Activated naive CD8-positive, alpha-beta T cell treated with anti-CD3 and anti-CD28 coated beads, Interleukin-2, amount 10 ng/mL, durations not matched to agents 7 days and 5 days (primary cell): ENCODE data around the gene GPR89A. TPM values are rescaled to one million over a fixed set of nuclear protein-coding genes. Genes with fewer than 3 reads are reported as not detected.
A peak's percentile ranks its signal among the peaks of the same experiment; 100 is the strongest.
"Not testable (repeated sequence)": the region's sequence is repeated elsewhere in the genome, so short reads cannot be mapped to it uniquely, and the experiment has no call there.

Experiments used
- ATAC-seq: fragments of 150-1000 bp; cut with Tn5 transposase; one replicate; pipeline ENCODE4 v1.10.0; 2021; ENCODE audit warnings: low read depth, moderate library complexity
- POLR2A ChIA-PET: fragments of 350-600 bp; sonication (Branson Sonifier 250); formaldehyde crosslinking; loops from one replicate; lab custom pipeline; 2021; ENCODE audit warnings: antibody characterized with exemption; lab: Charles Lee
- DNase-seq: peaks from one replicate; pipeline ENCODE4 v3.0.0; 2021
- H3K27ac Mint-ChIP-seq: one replicate; pipeline ENCODE4 v1.8.0; 2022; ENCODE audit warnings: mild to moderate bottlenecking, mixed read lengths
- H3K27me3 Mint-ChIP-seq: one replicate; pipeline ENCODE4 v1.8.0; 2022; ENCODE audit warnings: mild to moderate bottlenecking, moderate library complexity, mixed read lengths
- H3K36me3 Mint-ChIP-seq: one replicate; pipeline ENCODE4 v1.8.0; 2021; ENCODE audit warnings: mild to moderate bottlenecking, mixed read lengths
- H3K4me1 Mint-ChIP-seq: one replicate; pipeline ENCODE4 v1.8.0; 2021; ENCODE audit warnings: mixed read lengths
- H3K4me3 Mint-ChIP-seq: one replicate; pipeline ENCODE4 v1.8.0; 2022; ENCODE audit warnings: mild to moderate bottlenecking, moderate library complexity, mixed read lengths
- H3K9me3 Mint-ChIP-seq: one replicate; pipeline ENCODE4 v1.8.0; 2021; ENCODE audit warnings: mixed read lengths
- total RNA-seq, 2 experiments: library from RNA; stranded (reverse); gene quantifications; one replicate each; pipeline ENCODE4 v1.2.3, GENCODE V29; 2021

GPR89A gene
- total RNA-seq, result 10 to 100 TPM; 33.1 to 36.6 TPM

- H3K27me3 Mint-ChIP-seq, H3K9me3 Mint-ChIP-seq, POLR2A ChIA-PET, H3K36me3 Mint-ChIP-seq: not testable (repeated sequence)
- ATAC-seq, result peak; percentile 99
- Mint-ChIP-seq H3K4me1 (peaks cover 14% of the 10 kb centered on the region), H3K27ac (peak within 1 kb of the TSS; percentile 93), H3K4me3 (peak within 1 kb of the TSS; percentile 87)
- peak; percentile 97 for DNase-seq
Measured at GRCh38 chr1:145607833-145608733, at the start of gene GPR89A. Gene GPR89A (plus strand): TSS chr1:145607988. CDS start chr1:145608134, 146 bp downstream.

GRCh38 chr1:145586820-145587219, 21.0 kb upstream of the GPR89A start:
- H3K36me3 Mint-ChIP-seq, H3K9me3 Mint-ChIP-seq, H3K4me3 Mint-ChIP-seq, ATAC-seq, H3K27ac Mint-ChIP-seq, DNase-seq, POLR2A ChIA-PET, H3K4me1 Mint-ChIP-seq, H3K27me3 Mint-ChIP-seq: not testable (repeated sequence)

GRCh38 chr1:145590806-145591205, 17.0 kb upstream of the GPR89A start:
- H3K36me3 Mint-ChIP-seq, H3K4me1 Mint-ChIP-seq, H3K27ac Mint-ChIP-seq, H3K9me3 Mint-ChIP-seq, ATAC-seq, H3K27me3 Mint-ChIP-seq, H3K4me3 Mint-ChIP-seq, POLR2A ChIA-PET: not testable (repeated sequence)
- DNase-seq, result peak; percentile 60

GRCh38 chr1:145592347-145592746, 15.4 kb upstream of the GPR89A start:
- H3K36me3 Mint-ChIP-seq, DNase-seq, H3K4me3 Mint-ChIP-seq, ATAC-seq, H3K9me3 Mint-ChIP-seq, POLR2A ChIA-PET, H3K4me1 Mint-ChIP-seq, H3K27ac Mint-ChIP-seq: not testable (repeated sequence)
- peaks cover 15% of the 10 kb centered on the region for H3K27me3 Mint-ChIP-seq

- ATAC-seq, H3K4me3 Mint-ChIP-seq, H3K36me3 Mint-ChIP-seq, H3K27ac Mint-ChIP-seq, DNase-seq, POLR2A ChIA-PET, H3K9me3 Mint-ChIP-seq, H3K4me1 Mint-ChIP-seq: not testable (repeated sequence)
- H3K27me3 Mint-ChIP-seq, result peaks cover 20% of the 10 kb centered on the region
Measured at GRCh38 chr1:145595421-145595820, 12.4 kb upstream of the GPR89A start.

- H3K27me3 Mint-ChIP-seq, result peaks cover 20% of the 10 kb centered on the region
- H3K36me3 Mint-ChIP-seq, ATAC-seq, H3K9me3 Mint-ChIP-seq, H3K4me1 Mint-ChIP-seq, DNase-seq, H3K4me3 Mint-ChIP-seq, POLR2A ChIA-PET, H3K27ac Mint-ChIP-seq: not testable (repeated sequence)
Measured at GRCh38 chr1:145596236-145596635, 11.6 kb upstream of the GPR89A start.

- DNase-seq, H3K27ac Mint-ChIP-seq, H3K9me3 Mint-ChIP-seq, H3K36me3 Mint-ChIP-seq, POLR2A ChIA-PET, H3K4me1 Mint-ChIP-seq, ATAC-seq, H3K4me3 Mint-ChIP-seq: not testable (repeated sequence)
- H3K27me3 Mint-ChIP-seq, result peaks cover 18% of the 10 kb centered on the region
Measured at GRCh38 chr1:145599426-145599825, 8.4 kb upstream of the GPR89A start.

- H3K36me3 Mint-ChIP-seq, result no peaks in the 10 kb centered on the region
- no peak overlapping the region for H3K27ac Mint-ChIP-seq
- POLR2A ChIA-PET, result no interaction called here
- H3K4me1 Mint-ChIP-seq, result no peaks in the 10 kb centered on the region
- DNase-seq, result no peak
- peaks cover 10% of the 10 kb centered on the region for H3K27me3 Mint-ChIP-seq
- H3K9me3 Mint-ChIP-seq, result no peaks in the 10 kb centered on the region
- ATAC-seq, result no peak
- H3K4me3 Mint-ChIP-seq, result no peak overlapping the region
Measured at GRCh38 chr1:145601593-145601992, 6.2 kb upstream of the GPR89A start.

GRCh38 chr1:145606840-145607239, 948 bp upstream of the GPR89A start:
- peaks cover 11% of the 10 kb centered on the region for H3K4me1 Mint-ChIP-seq
- H3K27ac Mint-ChIP-seq, H3K36me3 Mint-ChIP-seq, POLR2A ChIA-PET, H3K4me3 Mint-ChIP-seq, ATAC-seq, H3K9me3 Mint-ChIP-seq, H3K27me3 Mint-ChIP-seq, DNase-seq: not testable (repeated sequence)

- H3K27ac Mint-ChIP-seq, H3K9me3 Mint-ChIP-seq, H3K27me3 Mint-ChIP-seq, H3K36me3 Mint-ChIP-seq, POLR2A ChIA-PET, ATAC-seq, H3K4me3 Mint-ChIP-seq, DNase-seq: not testable (repeated sequence)
- H3K4me1 Mint-ChIP-seq, result peaks cover 13% of the 10 kb centered on the region
Measured at GRCh38 chr1:145607289-145607688, 499 bp upstream of the GPR89A start.

- H3K4me1 Mint-ChIP-seq, result peaks cover 16% of the 10 kb centered on the region
- H3K27ac Mint-ChIP-seq, POLR2A ChIA-PET, ATAC-seq, H3K9me3 Mint-ChIP-seq, H3K36me3 Mint-ChIP-seq, DNase-seq, H3K27me3 Mint-ChIP-seq, H3K4me3 Mint-ChIP-seq: not testable (repeated sequence)
Measured at GRCh38 chr1:145610744-145611143, 3.0 kb downstream of the GPR89A start.

- H3K36me3 Mint-ChIP-seq, H3K4me1 Mint-ChIP-seq, H3K4me3 Mint-ChIP-seq, DNase-seq, POLR2A ChIA-PET, H3K9me3 Mint-ChIP-seq, ATAC-seq, H3K27ac Mint-ChIP-seq, H3K27me3 Mint-ChIP-seq: not testable (repeated sequence)
Measured at GRCh38 chr1:145620073-145620472, 12.3 kb downstream of the GPR89A start.

- H3K4me3 Mint-ChIP-seq, H3K4me1 Mint-ChIP-seq, H3K36me3 Mint-ChIP-seq, ATAC-seq, H3K27ac Mint-ChIP-seq, H3K9me3 Mint-ChIP-seq, DNase-seq, H3K27me3 Mint-ChIP-seq, POLR2A ChIA-PET: not testable (repeated sequence)
Measured at GRCh38 chr1:145622177-145622576, 14.4 kb downstream of the GPR89A start.

GRCh38 chr1:145636237-145636636, 28.4 kb downstream of the GPR89A start:
- H3K4me1 Mint-ChIP-seq, H3K4me3 Mint-ChIP-seq, H3K27me3 Mint-ChIP-seq, H3K27ac Mint-ChIP-seq, ATAC-seq, H3K36me3 Mint-ChIP-seq, H3K9me3 Mint-ChIP-seq, POLR2A ChIA-PET, DNase-seq: not testable (repeated sequence)
